ENCODE measurements around the gene CNKSR3.

GRCh38 chr6:154484942-154485341 lies 25.5 kb downstream of the CNKSR3 start:
- TF ChIP-seq, protein P1, sequence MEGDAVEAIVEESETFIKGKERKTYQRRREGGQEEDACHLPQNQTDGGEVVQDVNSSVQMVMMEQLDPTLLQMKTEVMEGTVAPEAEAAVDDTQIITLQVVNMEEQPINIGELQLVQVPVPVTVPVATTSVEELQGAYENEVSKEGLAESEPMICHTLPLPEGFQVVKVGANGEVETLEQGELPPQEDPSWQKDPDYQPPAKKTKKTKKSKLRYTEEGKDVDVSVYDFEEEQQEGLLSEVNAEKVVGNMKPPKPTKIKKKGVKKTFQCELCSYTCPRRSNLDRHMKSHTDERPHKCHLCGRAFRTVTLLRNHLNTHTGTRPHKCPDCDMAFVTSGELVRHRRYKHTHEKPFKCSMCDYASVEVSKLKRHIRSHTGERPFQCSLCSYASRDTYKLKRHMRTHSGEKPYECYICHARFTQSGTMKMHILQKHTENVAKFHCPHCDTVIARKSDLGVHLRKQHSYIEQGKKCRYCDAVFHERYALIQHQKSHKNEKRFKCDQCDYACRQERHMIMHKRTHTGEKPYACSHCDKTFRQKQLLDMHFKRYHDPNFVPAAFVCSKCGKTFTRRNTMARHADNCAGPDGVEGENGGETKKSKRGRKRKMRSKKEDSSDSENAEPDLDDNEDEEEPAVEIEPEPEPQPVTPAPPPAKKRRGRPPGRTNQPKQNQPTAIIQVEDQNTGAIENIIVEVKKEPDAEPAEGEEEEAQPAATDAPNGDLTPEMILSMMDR (IDR thresholded peaks at IDR 0.05), result no peak
- no peak for TF ChIP-seq POLR2A (IDR thresholded peaks at IDR 0.05)

Data from right lobe of liver (tissue), 4 donors.